AG09319 (cell line): Measurements from ENCODE around the gene ELP1.
"Not testable (repeated sequence)": the region's sequence is repeated elsewhere in the genome, so short reads cannot be mapped to it uniquely, and the experiment has no call there.

ENCODE experiments used
- DNase-seq: peaks from one replicate; pipeline ENCODE4 v3.0.0-alpha.2; 2010; ENCODE audit warnings: low read depth; ENCODE audit errors: extremely low read depth
- CTCF ChIP-seq: IDR thresholded peaks from 2 replicates; pipeline ENCODE4 v1.5.1; 2011; ENCODE audit warnings: low read depth, mild to moderate bottlenecking, inconsistent platforms, low read length, moderate library complexity

ELP1 gene

GRCh38 chr9:108924466-108924865, 9.5 kb downstream of the ELP1 start:
- DNase-seq: no peak
- TF ChIP-seq CTCF: no peak

- DNase-seq: no peak
- no peak for TF ChIP-seq CTCF
Observed at GRCh38 chr9:108921200-108921599, 12.7 kb downstream of the ELP1 start.

GRCh38 chr9:108920401-108920800, 13.5 kb downstream of the ELP1 start:
- not testable (repeated sequence) for DNase-seq

- no peak for TF ChIP-seq CTCF
- no peak for DNase-seq
Observed at GRCh38 chr9:108919517-108919916, 14.4 kb downstream of the ELP1 start.

- DNase-seq: no peak
- no peak for TF ChIP-seq CTCF
Observed at GRCh38 chr9:108913391-108913790, 20.5 kb downstream of the ELP1 start.

GRCh38 chr9:108911820-108912219, 22.1 kb downstream of the ELP1 start:
- DNase-seq: no peak
- TF ChIP-seq CTCF: no peak

- DNase-seq: no peak
- no peak for TF ChIP-seq CTCF
Observed at GRCh38 chr9:108910914-108911313, 23.0 kb downstream of the ELP1 start.

GRCh38 chr9:108910402-108910801, 23.5 kb downstream of the ELP1 start:
- no peak for TF ChIP-seq CTCF
- DNase-seq: no peak
